Measurements from ENCODE around the gene WWP2.
"Not testable (repeated sequence)": the region's sequence is repeated elsewhere in the genome, so short reads cannot be mapped to it uniquely, and the experiment has no call there.

Gene WWP2

DNA sequence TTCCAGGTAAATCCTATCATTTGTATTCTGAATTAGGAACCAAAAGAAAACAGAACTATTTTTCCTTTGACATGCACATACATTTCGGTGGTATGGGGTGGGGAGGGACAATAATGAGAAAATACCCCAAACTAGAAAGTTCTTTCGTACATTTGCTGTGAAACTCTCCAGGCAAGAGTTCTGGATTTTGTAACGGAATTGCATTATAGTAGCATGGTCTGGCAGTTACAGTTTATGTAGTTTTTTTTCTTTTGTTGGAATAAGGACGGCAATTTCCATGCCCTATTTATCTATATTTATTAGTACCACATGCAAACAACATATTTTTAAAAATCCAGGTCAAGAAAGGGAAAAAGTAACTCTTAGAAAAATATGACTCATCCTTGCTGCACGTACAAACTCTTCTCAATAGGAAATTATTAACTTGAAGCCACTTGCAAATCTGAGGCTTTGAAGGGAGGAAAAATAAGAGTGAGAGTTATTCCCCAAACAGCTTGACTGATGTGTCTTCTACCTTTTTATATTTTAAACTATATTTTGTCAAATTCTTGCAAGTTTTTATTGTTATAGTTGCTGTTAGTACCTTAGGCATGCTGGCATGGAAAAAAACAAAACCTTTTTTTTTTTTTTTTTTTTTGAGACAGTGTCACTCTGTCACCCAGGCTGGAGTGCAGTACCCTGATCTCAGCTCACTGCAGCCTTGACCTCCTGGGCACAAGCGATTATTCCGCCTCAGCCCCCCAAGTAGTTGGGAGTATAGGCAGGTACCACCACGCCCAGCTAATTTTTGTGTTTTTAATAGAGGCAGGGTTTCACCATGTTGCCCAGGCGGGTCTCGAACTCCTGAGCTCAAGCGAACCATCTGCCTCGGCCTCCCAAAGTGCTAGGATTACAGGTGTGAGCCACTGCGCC lies 69.3 kb downstream of the WWP2 start:
- no peak for DNase-seq (ENCODE audit: low spot score)

DNA sequence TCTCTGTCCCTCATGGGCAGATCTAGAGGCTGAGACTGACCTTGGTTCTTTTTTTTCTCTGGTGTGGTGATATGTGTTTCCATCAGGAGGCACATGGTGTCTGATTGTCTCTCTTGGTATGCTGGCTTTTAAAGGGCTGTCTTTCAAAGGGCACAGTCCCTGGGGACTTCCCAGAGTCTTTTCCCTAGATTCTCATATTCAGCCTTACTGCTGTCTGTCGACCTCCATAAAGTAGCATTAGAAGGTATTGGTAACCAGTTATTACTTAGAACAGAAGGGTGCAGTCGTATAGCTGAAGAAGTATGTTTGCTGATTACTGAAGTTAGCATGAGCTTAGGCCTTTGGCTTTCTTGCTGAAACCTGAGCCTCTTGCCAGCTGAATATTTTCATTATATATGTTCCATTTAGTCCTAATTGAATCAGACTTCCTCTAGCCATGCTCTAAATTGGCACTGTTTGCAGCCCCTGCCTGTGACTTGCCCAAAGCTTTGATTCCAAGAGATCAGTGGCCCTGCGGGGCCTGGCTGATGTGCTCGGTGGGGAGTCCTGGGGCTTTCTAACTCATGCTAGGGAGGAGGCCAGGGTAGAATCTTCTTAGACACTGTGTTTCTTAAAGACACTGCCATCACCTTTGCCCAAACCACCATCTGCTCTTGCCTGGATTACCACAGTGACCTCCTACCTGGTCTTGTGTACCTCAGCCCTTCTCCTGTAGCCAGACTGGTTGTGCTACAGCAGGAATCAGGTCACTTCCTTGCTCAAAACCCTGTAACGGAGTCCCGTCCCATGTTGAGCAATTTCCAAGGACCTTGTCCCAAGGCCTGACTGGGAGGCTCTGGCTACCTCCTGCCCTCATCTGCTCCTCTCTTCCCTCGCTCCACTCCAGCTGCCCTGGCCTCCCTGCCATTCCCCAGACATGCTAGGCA lies 71.5 kb downstream of the WWP2 start:
- no peak for DNase-seq (ENCODE audit: low spot score)

GRCh38 chr16:69834807-69835466 lies 72.8 kb downstream of the WWP2 start:
- DNase-seq (ENCODE audit: low spot score) = no peak

DNA sequence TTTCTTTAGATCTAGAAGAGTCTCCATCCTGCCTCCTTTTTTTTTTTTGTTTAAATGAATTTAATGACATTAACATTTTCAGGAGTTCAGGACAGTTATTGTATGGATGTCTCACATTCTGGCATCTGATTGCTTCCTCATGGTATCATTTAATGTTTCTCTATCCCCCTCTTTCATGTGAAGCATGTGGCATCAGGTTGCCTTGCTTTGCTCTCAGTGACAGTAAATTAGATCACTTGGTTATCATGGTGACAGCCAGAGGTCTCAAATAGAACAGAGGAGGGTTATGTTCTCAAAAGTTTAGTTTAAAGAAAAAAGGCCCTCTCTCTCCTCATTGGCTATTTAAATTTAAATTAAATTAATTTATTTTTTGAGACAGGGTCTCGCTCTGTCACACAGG lies 74.1 kb downstream of the WWP2 start:
- no peak for DNase-seq (ENCODE audit: low spot score)

DNA sequence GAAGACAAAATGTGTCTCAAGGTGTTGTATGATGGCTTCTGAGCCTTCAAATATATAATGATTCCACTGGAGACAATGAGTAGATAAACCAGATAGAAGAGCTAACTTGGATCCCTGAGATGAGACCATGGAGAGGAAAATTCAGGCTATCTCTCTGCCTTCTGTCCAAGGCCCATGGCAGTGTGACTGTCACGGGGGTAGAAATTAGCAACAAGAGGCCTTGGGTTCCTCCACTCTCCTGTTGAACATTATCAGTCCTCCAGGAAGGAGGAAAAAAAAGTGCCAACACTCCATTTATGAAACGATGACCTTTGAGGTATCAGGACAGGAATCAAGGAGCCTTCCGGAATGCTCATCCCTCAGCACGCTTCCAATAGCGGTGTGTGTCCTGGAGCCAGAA lies 75.2 kb downstream of the WWP2 start:
- DNase-seq (ENCODE audit: low spot score) = no peak

DNA sequence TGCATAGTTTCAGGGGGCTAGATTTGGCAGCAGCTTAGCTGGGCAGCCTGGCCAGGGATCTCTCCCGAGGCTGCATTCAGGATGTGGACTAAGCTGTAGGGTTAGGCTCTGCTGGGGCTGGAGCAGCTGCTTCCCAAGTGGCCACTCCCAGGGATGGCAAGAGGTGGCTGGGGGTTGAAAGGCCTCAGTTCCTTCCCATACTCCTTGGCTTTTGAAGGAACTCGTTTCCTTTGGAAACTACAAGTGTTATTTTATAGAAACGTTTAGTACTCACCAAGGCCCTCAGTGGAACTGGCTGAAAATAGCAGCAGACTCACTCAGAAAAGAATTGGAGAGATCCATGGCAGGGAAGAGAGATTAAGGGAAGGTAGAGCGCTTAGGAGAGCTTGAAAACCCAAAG lies 76.4 kb downstream of the WWP2 start:
- no peak for DNase-seq (ENCODE audit: low spot score)

DNA sequence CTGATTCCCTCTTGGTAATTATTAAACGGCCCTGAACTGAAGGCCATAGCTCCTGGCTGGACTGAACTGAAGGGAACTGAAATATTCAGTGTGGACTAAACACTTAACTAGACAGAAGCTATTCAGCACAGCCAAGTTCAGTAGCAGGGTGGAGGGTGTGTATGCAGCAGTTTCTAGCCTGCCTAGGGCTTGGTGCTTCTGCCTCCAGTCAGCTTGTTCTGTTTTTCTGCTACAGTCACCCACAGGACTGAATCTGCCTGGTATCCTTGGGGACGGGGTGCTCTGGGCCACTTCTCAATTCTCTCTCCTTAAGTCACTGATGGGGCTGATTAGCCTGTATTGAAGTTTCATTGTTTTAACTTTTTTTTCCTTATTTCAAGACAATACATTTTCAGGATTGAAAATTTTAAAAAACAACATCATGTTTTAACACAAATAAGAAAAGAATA lies 77.1 kb downstream of the WWP2 start:
- peak; percentile 85 for DNase-seq (ENCODE audit: low spot score)

DNA sequence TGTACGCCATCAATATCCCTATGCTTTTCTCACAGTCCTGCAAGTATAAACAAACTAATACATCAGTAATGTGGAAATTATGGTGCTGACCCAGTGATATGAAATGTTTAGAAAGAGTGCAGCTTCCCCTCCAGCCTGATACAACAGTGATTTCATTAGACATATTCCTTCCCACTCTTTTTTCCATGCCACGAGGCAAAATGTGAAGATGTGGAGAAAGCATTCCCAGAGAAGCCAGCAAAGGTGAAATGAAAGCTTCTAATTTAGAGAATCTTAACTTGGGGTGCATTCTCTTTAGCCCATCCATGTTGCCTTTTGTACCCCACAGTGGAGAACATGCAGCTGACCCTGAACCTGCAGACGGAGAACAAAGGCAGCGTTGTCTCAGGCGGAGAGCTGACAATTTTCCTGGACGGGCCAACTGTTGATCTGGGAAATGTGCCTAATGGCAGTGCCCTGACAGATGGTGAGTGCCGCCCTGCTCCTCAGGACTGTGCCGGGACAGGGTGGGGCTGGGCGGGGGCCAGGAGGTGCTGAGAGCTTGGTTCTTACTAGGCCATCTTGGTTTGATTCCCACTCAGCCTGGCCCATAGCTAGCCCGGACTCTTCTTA lies 77.8 kb downstream of the WWP2 start:
- peak; percentile 92 for DNase-seq (ENCODE audit: low spot score)

GRCh38 chr16:69840975-69841374 lies 78.8 kb downstream of the WWP2 start:
- DNase-seq (ENCODE audit: low spot score) = no peak

DNA sequence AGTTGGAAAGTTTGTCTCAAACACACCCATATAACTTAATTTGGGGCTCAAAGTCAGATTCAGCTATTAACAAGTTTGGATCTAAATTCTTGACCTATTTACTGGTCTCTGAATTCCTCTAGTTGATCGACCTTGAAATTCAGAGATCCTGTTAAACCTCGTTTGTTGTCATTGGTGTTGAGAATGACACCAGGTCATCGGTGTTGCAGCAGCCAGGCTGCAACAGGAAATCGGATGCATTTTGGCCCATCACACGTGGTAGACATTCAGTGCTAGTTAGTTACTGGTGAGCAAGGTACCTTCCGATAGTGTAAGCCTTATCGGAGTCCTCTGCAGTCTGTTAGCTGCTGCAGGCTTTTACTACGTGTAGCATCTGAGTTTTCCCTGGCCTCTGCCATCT lies 82.3 kb downstream of the WWP2 start:
- no peak for DNase-seq (ENCODE audit: low spot score)

DNA sequence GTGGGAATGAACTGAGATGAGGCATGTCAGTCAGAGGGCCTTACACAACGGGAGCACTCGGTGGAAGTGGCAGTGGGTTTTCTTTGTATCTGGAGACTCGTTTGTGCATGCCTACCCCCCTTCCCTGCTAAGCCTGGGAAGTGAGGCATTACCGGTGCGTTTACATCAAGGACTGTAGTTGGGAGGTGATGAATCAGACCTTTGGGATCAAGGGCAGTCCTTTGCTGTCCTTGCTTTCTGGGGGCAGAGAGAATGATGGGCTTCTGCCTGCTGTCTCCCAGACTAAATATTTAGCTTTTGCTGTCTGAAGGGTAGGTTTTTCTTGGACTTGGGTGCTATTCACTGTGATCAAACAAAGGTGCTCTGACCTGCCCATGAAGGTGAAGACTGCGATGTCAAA lies 83.0 kb downstream of the WWP2 start:
- DNase-seq (ENCODE audit: low spot score) = no peak

DNA sequence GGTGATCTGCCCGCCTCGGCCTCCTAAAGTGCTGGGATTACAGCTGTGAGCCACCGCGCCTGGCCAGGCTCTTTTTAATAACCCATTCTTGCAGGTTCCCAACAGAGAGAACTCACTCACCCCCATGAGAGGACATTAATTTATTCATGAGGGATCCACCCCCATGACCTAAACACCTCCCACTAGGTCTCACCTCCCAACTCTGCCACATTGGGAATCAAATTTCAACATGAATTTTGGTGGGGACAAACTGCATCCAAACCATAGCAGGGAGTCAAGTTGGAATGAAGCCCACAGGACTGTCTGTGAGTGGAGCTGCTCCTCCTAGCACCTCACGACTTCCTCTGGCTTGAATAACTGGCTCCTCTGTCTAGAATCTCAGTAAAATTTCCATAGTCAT lies 85.5 kb downstream of the WWP2 start:
- no peak for DNase-seq (ENCODE audit: low spot score)

DNA sequence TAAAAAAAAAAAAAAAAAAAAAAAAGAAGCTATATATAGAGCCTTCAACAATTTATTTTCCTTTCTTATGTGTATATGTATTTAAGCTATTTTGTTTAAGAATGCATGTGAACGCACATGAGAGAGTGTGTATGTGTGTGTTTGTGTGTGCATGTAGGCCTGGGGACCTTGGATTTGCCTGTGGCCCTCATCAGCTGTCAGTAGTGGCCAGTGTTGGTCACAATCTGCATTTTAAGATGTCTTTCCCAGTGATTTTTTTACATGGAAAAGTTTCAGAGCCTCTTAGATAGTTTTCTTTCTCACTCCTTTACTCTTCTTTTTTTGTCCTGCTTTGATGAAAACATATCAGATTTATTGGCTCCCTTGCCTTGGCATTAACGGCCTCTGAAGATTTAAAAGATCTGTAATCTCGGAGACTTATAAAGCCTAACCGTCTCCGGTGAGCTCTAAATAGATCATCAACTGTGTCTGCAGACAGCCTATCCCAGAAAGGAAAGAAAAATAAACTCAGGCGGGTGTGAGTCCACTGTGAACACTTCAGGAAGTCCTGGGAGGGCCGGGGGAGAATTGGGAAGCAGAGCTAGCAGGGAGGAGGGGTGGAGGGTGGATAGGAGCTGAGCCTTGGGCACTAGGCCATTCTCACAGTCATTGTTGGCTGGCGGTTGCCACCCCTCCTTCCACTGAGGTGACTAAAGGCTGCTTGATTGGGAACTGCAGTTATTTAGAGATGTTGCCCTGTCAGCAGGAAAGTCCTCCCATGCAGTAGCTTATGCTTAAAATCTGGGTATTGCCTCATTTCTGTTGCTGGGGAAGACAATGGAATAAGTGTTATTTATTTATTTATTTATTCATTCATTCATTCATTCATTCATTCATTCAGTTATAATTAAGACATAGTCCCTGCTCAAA lies 86.8 kb downstream of the WWP2 start:
- DNase-seq (ENCODE audit: low spot score) = peak; percentile 65

GRCh38 chr16:69851491-69852240 lies 89.5 kb downstream of the WWP2 start:
- DNase-seq (ENCODE audit: low spot score) = no peak

DNA sequence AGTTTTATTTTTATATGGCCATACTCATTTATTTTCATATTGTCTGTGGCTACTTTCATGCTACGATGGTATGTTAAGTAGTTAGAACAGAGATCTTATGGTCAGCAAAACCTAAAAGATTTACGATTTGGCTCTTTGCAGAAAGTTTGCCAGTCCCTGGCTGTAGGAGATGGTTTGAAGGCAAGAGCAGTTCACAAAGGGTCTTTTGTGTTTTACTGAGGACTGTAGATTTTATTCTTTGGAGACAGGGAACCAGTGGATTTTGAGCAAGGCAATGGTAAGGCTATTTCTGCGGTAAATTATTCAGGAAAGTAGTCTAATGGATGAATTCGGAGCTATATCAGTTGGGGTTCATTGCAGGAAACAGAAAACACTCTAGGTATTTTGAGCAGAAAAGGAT lies 90.7 kb downstream of the WWP2 start:
- DNase-seq (ENCODE audit: low spot score) = peak; percentile 86

GRCh38 chr16:69853481-69853880 lies 91.3 kb downstream of the WWP2 start:
- DNase-seq (ENCODE audit: low spot score) = no peak

- DNase-seq (ENCODE audit: low spot score) = not testable (repeated sequence)
Measured at GRCh38 chr16:69854776-69855175, 92.6 kb downstream of the WWP2 start.

GRCh38 chr16:69855592-69855991 lies 93.5 kb downstream of the WWP2 start:
- no peak for DNase-seq (ENCODE audit: low spot score)

GRCh38 chr16:69858191-69859104 lies 96.3 kb downstream of the WWP2 start:
- DNase-seq (ENCODE audit: low spot score) = no peak
